Epidermal melanocyte (primary cell): Measurements from ENCODE around the gene STX8.

Experiments
- DNase-seq: peaks from one replicate; pipeline ENCODE4 v3.0.0; 2011; ENCODE audit warnings: low spot score; ENCODE audit not compliant: insufficient read length

The STX8 gene

GRCh38 chr17:9212376-9213302 lies 363.0 kb downstream of the STX8 start:
- DNase-seq: no peak

- DNase-seq: no peak
Measured at GRCh38 chr17:9211133-9211765, 364.4 kb downstream of the STX8 start.

GRCh38 chr17:9209781-9210370 lies 365.7 kb downstream of the STX8 start:
- DNase-seq: no peak

- no peak for DNase-seq
Measured at GRCh38 chr17:9209347-9209746, 366.3 kb downstream of the STX8 start.

- no peak for DNase-seq
Measured at GRCh38 chr17:9208381-9209105, 367.1 kb downstream of the STX8 start.

GRCh38 chr17:9206741-9207332 lies 368.8 kb downstream of the STX8 start:
- peak; percentile 39 for DNase-seq

- no peak for DNase-seq
Measured at GRCh38 chr17:9206410-9206703, 369.3 kb downstream of the STX8 start.

GRCh38 chr17:9205520-9206409 lies 369.9 kb downstream of the STX8 start:
- no peak for DNase-seq

- DNase-seq: no peak
Measured at GRCh38 chr17:9204637-9205329, 370.8 kb downstream of the STX8 start.

GRCh38 chr17:9203771-9204425 lies 371.7 kb downstream of the STX8 start:
- DNase-seq: no peak

GRCh38 chr17:9202532-9202931 lies 373.1 kb downstream of the STX8 start:
- no peak for DNase-seq

- DNase-seq: no peak
Measured at GRCh38 chr17:9200699-9201359, 374.8 kb downstream of the STX8 start.
